ENCODE results near the gene ZBBX. TPM values are rescaled to one million over a fixed set of nuclear protein-coding genes. Genes with fewer than 3 reads are reported as not detected.

ZBBX gene
- total and polyA plus RNA-seq, 2 experiments from 2014 or later, result 2.9 TPM

DNA sequence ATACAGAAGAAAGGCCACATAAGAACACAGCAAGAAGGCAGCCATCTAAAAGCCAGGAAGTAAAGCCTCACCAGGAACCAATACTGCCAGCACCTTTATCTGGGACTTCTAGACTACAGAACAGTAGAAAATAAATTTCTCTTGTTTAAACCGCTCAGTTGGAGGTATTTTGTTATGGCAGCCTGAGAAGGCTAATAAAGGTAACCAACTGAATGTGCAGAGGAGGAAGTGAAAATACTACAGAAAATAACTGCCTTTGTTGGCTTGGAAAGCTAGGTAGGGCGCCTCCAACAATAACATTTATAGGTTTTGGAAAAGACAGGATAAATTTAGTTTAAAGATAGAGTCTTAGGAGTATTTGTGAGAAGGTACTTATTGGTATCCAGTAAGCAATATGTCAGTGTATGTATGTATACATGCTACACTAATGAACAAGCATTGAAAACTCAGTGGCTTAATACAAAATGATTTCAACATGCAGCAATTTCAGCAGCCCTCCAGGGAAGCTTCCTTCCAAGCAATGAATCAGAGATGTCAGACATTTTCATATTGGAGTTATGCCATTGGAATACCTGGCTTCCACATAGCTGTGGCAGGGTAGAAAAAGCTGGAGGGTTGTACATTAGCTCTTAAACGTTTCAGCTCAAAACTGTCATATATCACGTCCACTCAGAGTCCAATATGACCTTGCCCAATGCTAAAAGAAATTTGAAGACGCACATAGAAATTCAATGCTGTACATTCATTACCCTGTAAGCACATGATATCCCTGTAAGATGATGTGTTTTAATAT, 48.9 kb downstream of the ZBBX start:
- no peaks in the 10 kb centered on the region for H3K9me3 ChIP-seq (ENCODE audit: low read depth)
- TF ChIP-seq, protein P1, sequence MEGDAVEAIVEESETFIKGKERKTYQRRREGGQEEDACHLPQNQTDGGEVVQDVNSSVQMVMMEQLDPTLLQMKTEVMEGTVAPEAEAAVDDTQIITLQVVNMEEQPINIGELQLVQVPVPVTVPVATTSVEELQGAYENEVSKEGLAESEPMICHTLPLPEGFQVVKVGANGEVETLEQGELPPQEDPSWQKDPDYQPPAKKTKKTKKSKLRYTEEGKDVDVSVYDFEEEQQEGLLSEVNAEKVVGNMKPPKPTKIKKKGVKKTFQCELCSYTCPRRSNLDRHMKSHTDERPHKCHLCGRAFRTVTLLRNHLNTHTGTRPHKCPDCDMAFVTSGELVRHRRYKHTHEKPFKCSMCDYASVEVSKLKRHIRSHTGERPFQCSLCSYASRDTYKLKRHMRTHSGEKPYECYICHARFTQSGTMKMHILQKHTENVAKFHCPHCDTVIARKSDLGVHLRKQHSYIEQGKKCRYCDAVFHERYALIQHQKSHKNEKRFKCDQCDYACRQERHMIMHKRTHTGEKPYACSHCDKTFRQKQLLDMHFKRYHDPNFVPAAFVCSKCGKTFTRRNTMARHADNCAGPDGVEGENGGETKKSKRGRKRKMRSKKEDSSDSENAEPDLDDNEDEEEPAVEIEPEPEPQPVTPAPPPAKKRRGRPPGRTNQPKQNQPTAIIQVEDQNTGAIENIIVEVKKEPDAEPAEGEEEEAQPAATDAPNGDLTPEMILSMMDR (IDR thresholded peaks at IDR 0.05; ENCODE audit: low read depth, low read length), result no peak
- no peaks in the 10 kb centered on the region for H3K27me3 ChIP-seq
- no peak for DNase-seq (ENCODE audit: low read depth in 1 of 2, low spot score in 1 of 2)
- H3K4me3 ChIP-seq, result no peak overlapping the region
- H3K36me3 ChIP-seq, result no peaks in the 10 kb centered on the region
- no peaks in the 10 kb centered on the region for H3K4me1 ChIP-seq (ENCODE audit: low read depth)
- no peak overlapping the region for H3K27ac ChIP-seq

DNA sequence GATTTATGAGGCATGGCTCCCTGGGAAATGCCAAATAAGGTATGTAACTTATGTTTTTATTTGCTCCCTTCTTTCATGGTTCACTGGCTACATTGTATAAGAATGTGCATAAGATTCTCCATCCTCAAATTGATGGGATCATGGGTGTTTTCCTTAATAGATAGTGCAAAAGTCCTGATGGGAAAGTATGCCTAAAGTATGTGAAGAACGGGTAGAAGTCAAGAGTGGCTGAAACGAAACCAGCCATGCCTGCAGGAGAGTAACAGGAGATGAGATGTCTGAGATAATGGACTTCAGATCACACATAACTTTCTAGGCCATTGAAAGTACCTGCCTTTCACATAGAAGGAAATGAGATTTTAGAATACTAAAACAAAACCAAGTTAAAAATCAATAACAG, 56.5 kb downstream of the ZBBX start:
- no peak for DNase-seq (ENCODE audit: low read depth in 1 of 2, low spot score in 1 of 2)
- TF ChIP-seq, protein P1 (IDR thresholded peaks at IDR 0.05; ENCODE audit: low read depth, low read length), result no peak
- no peak overlapping the region for H3K4me3 ChIP-seq

DNA sequence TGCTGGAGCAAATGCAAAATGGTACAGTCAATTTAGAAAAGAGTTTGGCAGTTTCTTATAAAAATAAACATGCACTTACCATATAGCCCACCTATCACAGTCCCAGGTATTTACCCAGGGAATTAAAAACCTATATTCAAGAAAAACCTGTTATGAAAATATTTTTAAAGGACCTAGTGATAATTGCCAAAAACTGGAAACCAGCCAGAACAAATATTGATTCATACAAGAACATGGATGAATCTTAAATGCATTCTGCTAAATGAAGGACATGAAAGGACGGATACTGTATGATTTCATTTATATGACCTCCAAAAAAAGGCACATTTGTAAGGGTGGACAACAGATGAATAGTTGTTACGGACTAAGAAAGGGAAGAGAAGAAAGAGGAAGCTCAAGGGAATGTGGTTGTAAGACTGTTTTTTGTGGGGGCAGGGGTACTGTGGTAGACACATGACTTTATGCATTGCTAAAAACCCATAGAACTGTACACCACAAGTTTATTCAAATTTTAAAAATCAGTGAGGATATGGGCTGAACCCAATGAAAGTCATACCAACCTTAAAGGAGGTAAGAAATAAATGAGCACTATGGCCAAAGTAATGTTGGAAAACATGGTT, 61.0 kb downstream of the ZBBX start:
- H3K36me3 ChIP-seq, result no peaks in the 10 kb centered on the region
- H3K4me1 ChIP-seq (ENCODE audit: low read depth), result no peaks in the 10 kb centered on the region
- TF ChIP-seq, protein P1 (IDR thresholded peaks at IDR 0.05; ENCODE audit: low read depth, low read length), result no peak
- no peak for DNase-seq (ENCODE audit: low read depth in 1 of 2, low spot score in 1 of 2)
- no peaks in the 10 kb centered on the region for H3K27me3 ChIP-seq
- no peak overlapping the region for H3K27ac ChIP-seq
- H3K4me3 ChIP-seq, result no peak overlapping the region
- H3K9me3 ChIP-seq (ENCODE audit: low read depth), result no peaks in the 10 kb centered on the region

More for the DNA sequence above, 56.5 kb downstream of the ZBBX start:
- H3K27ac ChIP-seq, result no peak overlapping the region
- no peaks in the 10 kb centered on the region for H3K36me3 ChIP-seq
- no peaks in the 10 kb centered on the region for H3K4me1 ChIP-seq (ENCODE audit: low read depth)
- no peaks in the 10 kb centered on the region for H3K9me3 ChIP-seq (ENCODE audit: low read depth)
- H3K27me3 ChIP-seq, result no peaks in the 10 kb centered on the region

DNA sequence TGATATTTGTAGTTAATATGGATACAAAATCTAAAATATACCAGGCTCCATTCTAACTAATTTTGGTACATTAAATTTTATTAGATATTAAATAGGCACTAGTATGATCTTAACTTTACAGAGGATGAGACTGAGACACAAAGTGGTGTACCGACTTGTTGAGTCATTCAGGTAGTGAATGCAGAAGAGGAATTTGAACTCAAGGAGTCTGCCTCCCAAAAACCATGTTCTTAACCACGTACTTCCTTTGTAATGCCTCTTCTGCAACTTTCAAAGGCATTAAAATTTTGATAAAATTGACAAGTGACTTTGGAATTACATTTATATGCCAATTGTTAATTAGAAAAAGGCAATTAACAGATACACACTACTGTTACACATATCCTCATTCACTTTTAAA, 61.8 kb downstream of the ZBBX start:
- H3K36me3 ChIP-seq, result no peaks in the 10 kb centered on the region

DNA sequence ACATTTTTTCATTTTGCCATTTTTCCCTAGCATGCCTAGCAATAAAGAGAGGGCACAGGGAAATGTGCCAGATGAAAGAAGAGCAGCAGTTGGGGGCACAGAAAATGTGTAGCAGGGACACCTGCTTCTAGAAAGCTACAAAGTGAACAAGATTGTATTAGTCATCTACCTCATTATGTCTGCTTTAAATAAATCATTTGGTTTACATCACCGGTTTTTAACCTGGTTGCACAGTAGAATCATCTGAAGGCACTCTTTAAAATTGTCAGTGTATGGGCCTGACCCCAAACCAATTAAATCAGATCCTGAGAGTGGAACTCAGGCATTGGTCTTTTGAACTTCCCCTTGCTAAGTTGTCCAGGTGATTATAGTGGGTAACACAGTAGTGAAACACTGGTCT, 73.8 kb downstream of the ZBBX start:
- TF ChIP-seq, protein P1 (IDR thresholded peaks at IDR 0.05; ENCODE audit: low read depth, low read length), result no peak
- H3K27me3 ChIP-seq, result no peaks in the 10 kb centered on the region
- peaks cover 6% of the 10 kb centered on the region for H3K4me1 ChIP-seq (ENCODE audit: low read depth)
- H3K4me3 ChIP-seq, result no peak overlapping the region
- no peaks in the 10 kb centered on the region for H3K9me3 ChIP-seq (ENCODE audit: low read depth)
- no peak for DNase-seq (ENCODE audit: low read depth in 1 of 2, low spot score in 1 of 2)
- no peak overlapping the region for H3K27ac ChIP-seq
- no peaks in the 10 kb centered on the region for H3K36me3 ChIP-seq

More for the DNA sequence above, 61.8 kb downstream of the ZBBX start:
- H3K4me3 ChIP-seq, result no peak overlapping the region
- H3K4me1 ChIP-seq (ENCODE audit: low read depth), result no peaks in the 10 kb centered on the region
- no peaks in the 10 kb centered on the region for H3K27me3 ChIP-seq
- no peak overlapping the region for H3K27ac ChIP-seq
- TF ChIP-seq, protein P1 (IDR thresholded peaks at IDR 0.05; ENCODE audit: low read depth, low read length), result no peak
- no peaks in the 10 kb centered on the region for H3K9me3 ChIP-seq (ENCODE audit: low read depth)
- DNase-seq (ENCODE audit: low read depth in 1 of 2, low spot score in 1 of 2), result no peak

All from cardiac muscle cell (in vitro differentiated cells and primary cell).